ENCODE results near the gene VPS33A. TPM values are rescaled to one million over a fixed set of nuclear protein-coding genes. Genes with fewer than 3 reads are reported as not detected.

Gene VPS33A
- total and polyA plus RNA-seq, 2 of the 13 experiments (the other 11 are each of a cell fraction or from before 2014, with no cell fraction given): 11.0 to 43.6 TPM

DNA sequence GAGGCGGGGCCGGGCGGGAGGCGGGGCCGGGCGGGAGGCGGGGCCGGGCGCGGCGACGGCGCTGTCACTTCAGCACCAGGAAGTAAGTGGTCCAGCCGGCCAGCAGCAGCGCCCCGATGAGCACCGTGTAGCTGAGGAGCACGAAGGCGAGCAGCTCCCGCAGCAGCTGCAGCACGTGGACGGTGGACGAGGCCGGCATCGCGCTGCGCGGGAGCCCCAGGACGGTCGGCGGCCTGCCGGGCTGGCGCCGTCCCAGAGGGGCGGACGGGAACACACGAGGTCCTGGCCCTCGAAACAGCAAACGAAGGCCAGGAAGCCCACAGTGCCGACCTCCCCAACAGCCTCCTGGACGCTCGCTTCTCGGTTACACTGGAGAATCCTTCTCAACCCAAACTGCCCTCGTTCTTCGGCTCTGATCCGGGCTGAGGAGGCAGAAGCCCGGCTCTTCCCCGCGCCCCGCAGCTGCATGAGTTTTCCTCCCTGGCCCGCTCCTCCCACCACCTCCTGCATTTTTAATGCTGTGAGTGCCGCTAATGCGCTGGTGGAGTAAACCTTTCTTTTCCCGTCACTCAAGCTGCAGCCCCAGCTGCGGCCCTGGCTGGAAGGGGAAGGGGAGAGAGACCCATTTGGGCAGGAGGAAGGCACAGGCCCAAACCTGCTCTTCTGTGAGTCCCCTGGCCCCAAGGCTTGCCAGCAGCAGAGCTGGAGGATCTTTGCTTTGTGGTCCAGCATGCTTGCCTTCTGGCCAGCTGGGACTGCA lies 39.7 kb downstream of the VPS33A start (continued):
- TF ChIP-seq, protein P1, sequence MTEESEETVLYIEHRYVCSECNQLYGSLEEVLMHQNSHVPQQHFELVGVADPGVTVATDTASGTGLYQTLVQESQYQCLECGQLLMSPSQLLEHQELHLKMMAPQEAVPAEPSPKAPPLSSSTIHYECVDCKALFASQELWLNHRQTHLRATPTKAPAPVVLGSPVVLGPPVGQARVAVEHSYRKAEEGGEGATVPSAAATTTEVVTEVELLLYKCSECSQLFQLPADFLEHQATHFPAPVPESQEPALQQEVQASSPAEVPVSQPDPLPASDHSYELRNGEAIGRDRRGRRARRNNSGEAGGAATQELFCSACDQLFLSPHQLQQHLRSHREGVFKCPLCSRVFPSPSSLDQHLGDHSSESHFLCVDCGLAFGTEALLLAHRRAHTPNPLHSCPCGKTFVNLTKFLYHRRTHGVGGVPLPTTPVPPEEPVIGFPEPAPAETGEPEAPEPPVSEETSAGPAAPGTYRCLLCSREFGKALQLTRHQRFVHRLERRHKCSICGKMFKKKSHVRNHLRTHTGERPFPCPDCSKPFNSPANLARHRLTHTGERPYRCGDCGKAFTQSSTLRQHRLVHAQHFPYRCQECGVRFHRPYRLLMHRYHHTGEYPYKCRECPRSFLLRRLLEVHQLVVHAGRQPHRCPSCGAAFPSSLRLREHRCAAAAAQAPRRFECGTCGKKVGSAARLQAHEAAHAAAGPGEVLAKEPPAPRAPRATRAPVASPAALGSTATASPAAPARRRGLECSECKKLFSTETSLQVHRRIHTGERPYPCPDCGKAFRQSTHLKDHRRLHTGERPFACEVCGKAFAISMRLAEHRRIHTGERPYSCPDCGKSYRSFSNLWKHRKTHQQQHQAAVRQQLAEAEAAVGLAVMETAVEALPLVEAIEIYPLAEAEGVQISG (CRISPR knock-in tag; IDR thresholded peaks at IDR 0.05): peak; percentile 48
- TF ChIP-seq NFKB2 (CRISPR knock-in tag; IDR thresholded peaks at IDR 0.05; ENCODE audit: borderline replicate concordance) (peak; percentile 94), FOSL1 (CRISPR knock-in tag; IDR thresholded peaks at IDR 0.05; ENCODE audit: borderline replicate concordance) (peak; percentile 38; the same call in 1 of the 2 replicates), ATF7 (IDR thresholded peaks at IDR 0.05) (no peak), ATF7 (CRISPR knock-in tag; IDR thresholded peaks at IDR 0.05) (no peak), HNRNPL (IDR thresholded peaks at IDR 0.05; ENCODE audit: low read depth, low read length) (no peak), HMG20B (CRISPR knock-in tag; conservative IDR thresholded peaks at IDR 0.05) (no peak), ZNF709 (CRISPR knock-in tag; IDR thresholded peaks at IDR 0.05) (peak; percentile 44; the same call in 1 of the 2 replicates), ZNF775 (CRISPR knock-in tag; IDR thresholded peaks at IDR 0.05; ENCODE audit: borderline replicate concordance) (no peak), ZNF605 (CRISPR knock-in tag; IDR thresholded peaks at IDR 0.05) (no peak), ZNF432 (CRISPR knock-in tag; IDR thresholded peaks at IDR 0.05; ENCODE audit: borderline replicate concordance) (no peak), ZNF382 (CRISPR knock-in tag; IDR thresholded peaks at IDR 0.05; ENCODE audit: borderline replicate concordance) (no peak), KMT2B (CRISPR knock-in tag; IDR thresholded peaks at IDR 0.05) (peak; percentile 54; the same call in 1 of the 2 replicates), MXI1 (IDR thresholded peaks at IDR 0.05; ENCODE audit: borderline replicate concordance, low read depth, low read length) (peak; percentile 95), ZNF230 (CRISPR knock-in tag; IDR thresholded peaks at IDR 0.05) (peak; percentile 60; the same call in 1 of the 2 replicates), PHF5A (CRISPR knock-in tag; IDR thresholded peaks at IDR 0.05; ENCODE audit: low read depth, unreplicated experiment) (no peak)
- TF ChIP-seq, protein P2, sequence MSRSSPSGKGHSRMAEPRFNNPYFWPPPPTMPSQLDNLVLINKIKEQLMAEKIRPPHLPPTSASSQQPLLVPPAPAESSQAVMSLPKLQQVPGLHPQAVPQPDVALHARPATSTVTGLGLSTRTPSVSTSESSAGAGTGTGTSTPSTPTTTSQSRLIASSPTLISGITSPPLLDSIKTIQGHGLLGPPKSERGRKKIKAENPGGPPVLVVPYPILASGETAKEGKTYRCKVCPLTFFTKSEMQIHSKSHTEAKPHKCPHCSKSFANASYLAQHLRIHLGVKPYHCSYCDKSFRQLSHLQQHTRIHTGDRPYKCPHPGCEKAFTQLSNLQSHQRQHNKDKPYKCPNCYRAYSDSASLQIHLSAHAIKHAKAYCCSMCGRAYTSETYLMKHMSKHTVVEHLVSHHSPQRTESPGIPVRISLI (CRISPR knock-in tag; IDR thresholded peaks at IDR 0.05; ENCODE audit: borderline replicate concordance): peak; percentile 40
- TF ChIP-seq, protein P3, sequence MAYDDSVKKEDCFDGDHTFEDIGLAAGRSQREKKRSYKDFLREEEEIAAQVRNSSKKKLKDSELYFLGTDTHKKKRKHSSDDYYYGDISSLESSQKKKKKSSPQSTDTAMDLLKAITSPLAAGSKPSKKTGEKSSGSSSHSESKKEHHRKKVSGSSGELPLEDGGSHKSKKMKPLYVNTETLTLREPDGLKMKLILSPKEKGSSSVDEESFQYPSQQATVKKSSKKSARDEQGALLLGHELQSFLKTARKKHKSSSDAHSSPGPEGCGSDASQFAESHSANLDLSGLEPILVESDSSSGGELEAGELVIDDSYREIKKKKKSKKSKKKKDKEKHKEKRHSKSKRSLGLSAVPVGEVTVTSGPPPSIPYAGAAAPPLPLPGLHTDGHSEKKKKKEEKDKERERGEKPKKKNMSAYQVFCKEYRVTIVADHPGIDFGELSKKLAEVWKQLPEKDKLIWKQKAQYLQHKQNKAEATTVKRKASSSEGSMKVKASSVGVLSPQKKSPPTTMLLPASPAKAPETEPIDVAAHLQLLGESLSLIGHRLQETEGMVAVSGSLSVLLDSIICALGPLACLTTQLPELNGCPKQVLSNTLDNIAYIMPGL (CRISPR knock-in tag; IDR thresholded peaks at IDR 0.05; ENCODE audit: borderline replicate concordance in 1 of 2, low read depth in 1 of 2): 0 out of 4 replicates have a peak, but pooled peaks of 1 of the 2 experiments have one; percentile 8
- TF ChIP-seq, protein P4, sequence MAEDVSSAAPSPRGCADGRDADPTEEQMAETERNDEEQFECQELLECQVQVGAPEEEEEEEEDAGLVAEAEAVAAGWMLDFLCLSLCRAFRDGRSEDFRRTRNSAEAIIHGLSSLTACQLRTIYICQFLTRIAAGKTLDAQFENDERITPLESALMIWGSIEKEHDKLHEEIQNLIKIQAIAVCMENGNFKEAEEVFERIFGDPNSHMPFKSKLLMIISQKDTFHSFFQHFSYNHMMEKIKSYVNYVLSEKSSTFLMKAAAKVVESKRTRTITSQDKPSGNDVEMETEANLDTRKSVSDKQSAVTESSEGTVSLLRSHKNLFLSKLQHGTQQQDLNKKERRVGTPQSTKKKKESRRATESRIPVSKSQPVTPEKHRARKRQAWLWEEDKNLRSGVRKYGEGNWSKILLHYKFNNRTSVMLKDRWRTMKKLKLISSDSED (CRISPR knock-in tag; IDR thresholded peaks at IDR 0.05): 0 out of 2 replicates have a peak, but pooled peaks have one; percentile 71

All from HepG2 (cell line).